SK-N-SH (cell line): ENCODE results near the gene ADAMTS17. TPM values are rescaled to one million over a fixed set of nuclear protein-coding genes. Genes with fewer than 3 reads are reported as not detected.

Experiments used
- CTCF ChIA-PET: fragments of 300-600, 350-600 bp; formaldehyde crosslinking; extraction: SDS; loops from one replicate; lab custom pipeline; 2021; lab: Yijun Ruan, JAX
- POLR2A ChIA-PET: fragments of 350-600 bp; sonication (Branson Sonifier 250); formaldehyde crosslinking; extraction: SDS; loops from one replicate; lab custom pipeline; 2020; ENCODE audit warnings: antibody characterized with exemption, inconsistent platforms; lab: Yijun Ruan, JAX
- DNase-seq: peaks from one replicate; pipeline ENCODE4 v3.0.0; 2012
- H2AFZ ChIP-seq: fragments of 200-600 bp; sonication (generic); 2 replicates; pipeline ENCODE4 v1.8.1; 2016; ENCODE audit warnings: antibody characterized with exemption, mild to moderate bottlenecking, low read depth
- H3F3A ChIP-seq: fragments of 200-600 bp; sonication (generic); replicated peaks from 2 replicates; pipeline ENCODE3; 2016; ENCODE audit warnings: antibody characterized with exemption, mild to moderate bottlenecking; ENCODE audit not compliant: insufficient read depth
- H3K27ac ChIP-seq, 2 experiments: fragments of 200-500 bp in 1 of 2; fragments of 200-600 bp in 1 of 2; sonication (Bioruptor generic) in 1 of 2; sonication (generic), shearing (Covaris generic) in 1 of 2; 2 replicates each; pipeline versions ENCODE4 v1.5.1 to v1.6.1; 2014 to 2016; ENCODE audit warnings: low read depth in 2 of 2, inconsistent platforms in 1 of 2, low read length in 1 of 2, mild to moderate bottlenecking in 1 of 2, mixed read lengths in 1 of 2
- H3K27me3 ChIP-seq: fragments of 200-600 bp; sonication (generic), shearing (Covaris generic); 2 replicates; pipeline ENCODE4 v1.6.1; 2016; ENCODE audit warnings: mixed run types; ENCODE audit not compliant: insufficient read depth
- H3K36me3 ChIP-seq, 2 experiments: fragments of 200-500 bp in 1 of 2; fragments of 200-600 bp in 1 of 2; sonication (Bioruptor generic) in 1 of 2; sonication (generic) in 1 of 2; replicated peaks in 1 of 2; 2 replicates each; pipeline versions ENCODE3 to v1.5.1; 2014 to 2016; ENCODE audit warnings: low read length in 1 of 2, mild to moderate bottlenecking in 1 of 2; ENCODE audit not compliant: insufficient read depth in 2 of 2, control insufficient read depth in 1 of 2
- H3K4me1 ChIP-seq, 2 experiments: fragments of 200-500 bp in 1 of 2; fragments of 200-600 bp in 1 of 2; sonication (Bioruptor generic) in 1 of 2; sonication (generic), shearing (Covaris generic) in 1 of 2; 2 replicates each; pipeline versions ENCODE4 v1.5.1 to v1.6.1; 2014 to 2016; ENCODE audit warnings: low read depth in 1 of 2, low read length in 1 of 2, mixed run types in 1 of 2; ENCODE audit not compliant: insufficient read depth in 2 of 2, control insufficient read depth in 1 of 2
- H3K4me2 ChIP-seq: fragments of 200-600 bp; sonication (generic), shearing (Covaris generic); 2 replicates; pipeline ENCODE4 v1.6.1; 2017; ENCODE audit warnings: mixed run types
- H3K4me3 ChIP-seq, 2 experiments: fragments of 200-500 bp in 1 of 2; fragments of 200-600 bp in 1 of 2; sonication (Bioruptor generic) in 1 of 2; sonication (generic), shearing (Covaris generic) in 1 of 2; 2 replicates each; pipeline versions ENCODE4 v1.5.1 to v1.8.1; 2014 to 2016; ENCODE audit warnings: low read depth in 2 of 2, inconsistent platforms in 1 of 2, low read length in 1 of 2, mild to moderate bottlenecking in 1 of 2, mixed read lengths in 1 of 2, moderate library complexity in 1 of 2
- H3K79me2 ChIP-seq: fragments of 200-600 bp; sonication (generic); 2 replicates; pipeline ENCODE4 v1.8.1; 2017; ENCODE audit warnings: mild to moderate bottlenecking; ENCODE audit not compliant: insufficient read depth
- H3K9ac ChIP-seq: fragments of 200-600 bp; sonication (generic); 2 replicates; pipeline ENCODE4 v1.6.1; 2017; ENCODE audit warnings: mixed run types
- H3K9me2 ChIP-seq: fragments of 200-600 bp; sonication (generic); 2 replicates; pipeline ENCODE4 v1.6.1; 2017; ENCODE audit warnings: mixed run types
- H3K9me3 ChIP-seq: fragments of 200-600 bp; sonication (generic); 2 replicates; pipeline ENCODE4 v1.6.1; 2017; ENCODE audit warnings: mixed run types, mild to moderate bottlenecking, moderate library complexity
- H4K20me1 ChIP-seq: fragments of 200-600 bp; sonication (generic); 2 replicates; pipeline ENCODE4 v1.6.1; 2017; ENCODE audit warnings: mild to moderate bottlenecking, mixed run types; ENCODE audit not compliant: insufficient read depth
- ELF1 ChIP-seq: IDR thresholded peaks from 2 replicates; pipeline ENCODE4 v1.4.0; 2012
- EP300 ChIP-seq, 2 experiments: IDR thresholded peaks; 2 replicates each; pipeline versions ENCODE4 v1.4.0 to v1.6.1; 2012; ENCODE audit warnings: borderline replicate concordance in 1 of 2, low read depth in 1 of 2, low read length in 1 of 2
- FOSL2 ChIP-seq: IDR thresholded peaks from 2 replicates; pipeline ENCODE4 v1.4.0; 2012; ENCODE audit warnings: low read depth, mild to moderate bottlenecking, moderate library complexity, borderline replicate concordance
- GABPA ChIP-seq: IDR thresholded peaks from 2 replicates; pipeline ENCODE4 v1.4.0; 2012; ENCODE audit warnings: low read depth, mild to moderate bottlenecking
- GATA2 ChIP-seq: sonication (generic); formaldehyde crosslinking; IDR thresholded peaks from 2 replicates; pipeline ENCODE4 v1.5.0; 2020; ENCODE audit warnings: mild to moderate bottlenecking, missing genetic modification reagents
- NRF1 ChIP-seq: IDR thresholded peaks from 2 replicates; pipeline ENCODE4 v1.6.1; 2012; ENCODE audit warnings: low read depth, mild to moderate bottlenecking, low read length
- POLR2AphosphoS5 ChIP-seq: IDR thresholded peaks from 2 replicates; pipeline ENCODE4 v1.6.1; 2012; ENCODE audit warnings: low read depth, low read length
- RCOR1 ChIP-seq: fragments of 150-350 bp; IDR thresholded peaks from 2 replicates; pipeline ENCODE4 v1.6.1; 2017; ENCODE audit warnings: antibody characterized with exemption, low read length
- RXRA ChIP-seq: IDR thresholded peaks from 2 replicates; pipeline ENCODE4 v1.4.0; 2012; ENCODE audit warnings: low read depth, mild to moderate bottlenecking, borderline replicate concordance
- SIN3A ChIP-seq: IDR thresholded peaks from 2 replicates; pipeline ENCODE4 v1.6.1; 2012; ENCODE audit warnings: low read depth, mild to moderate bottlenecking, low read length, moderate library complexity, borderline replicate concordance
- SMC3 ChIP-seq: IDR thresholded peaks from 2 replicates; pipeline ENCODE4 v1.6.1; 2012; ENCODE audit warnings: low read depth, low read length, improper control_type of control experiment
- TAF1 ChIP-seq: IDR thresholded peaks from 2 replicates; pipeline ENCODE4 v1.6.1; 2012; ENCODE audit warnings: low read depth, mild to moderate bottlenecking, low read length, moderate library complexity, borderline replicate concordance
- YY1 ChIP-seq: IDR thresholded peaks from 2 replicates; pipeline ENCODE4 v1.4.0; 2012; ENCODE audit warnings: low read depth, mild to moderate bottlenecking
- WGBS: methylation state at CpG from one replicate; pipeline ENCODE4 v1.1.6; 2017; ENCODE audit warnings: low lambda C conversion rate; 5-methylcytosine and 5-hydroxymethylcytosine counted together
- polyA plus RNA-seq, 3 experiments: library from polyadenylated mRNA; depleted of rRNA; stranded (reverse); fragments of >200 nt; gene quantifications; 2 replicates each; pipeline ENCODE4 v1.2.3, GENCODE V29; 2012
- TF ChIP-seq, protein P1 (sequence below): IDR thresholded peaks from 2 replicates; pipeline ENCODE4 v1.6.1; 2012; ENCODE audit warnings: mild to moderate bottlenecking, low read depth, low read length, moderate library complexity
- TF ChIP-seq, protein P2 (sequence below): IDR thresholded peaks from 2 replicates; pipeline ENCODE4 v1.4.0; 2012; ENCODE audit warnings: low read depth, borderline replicate concordance

The ADAMTS17 gene
- polyA plus RNA-seq, 1 of the 3 experiments (the other 2 are of a cell fraction): not detected

- Histone ChIP-seq H2AFZ (no peak overlapping the region), H3K9ac (no peak overlapping the region), H3K27ac (no peak overlapping the region; a peak in 1 of 4 replicates), H3K79me2 (no peaks in the 10 kb centered on the region), H3K4me3 (no peak overlapping the region), H3K27me3 (no peaks in the 10 kb centered on the region), H3K4me1 (peaks cover 0 to 12% of the 10 kb centered on the region in 2 experiments; a peak in 1 of 4 replicates), H3K9me3 (no peaks in the 10 kb centered on the region), H4K20me1 (no peaks in the 10 kb centered on the region), H3F3A (no peaks in the 10 kb centered on the region), H3K4me2 (no peak overlapping the region), H3K36me3 (no peaks in the 10 kb centered on the region), H3K9me2 (no peaks in the 10 kb centered on the region)
- POLR2A ChIA-PET: interaction anchor here (0.8 kb wide), 1 partner anchor 382 kb away, joined by 3 read pairs; no protein-coding TSS in a partner anchor
- TF ChIP-seq EP300 (IDR thresholded peaks at IDR 0.05; ENCODE audit: borderline replicate concordance in 1 of 2, low read depth in 1 of 2, low read length in 1 of 2): no peak
- no peak for TF ChIP-seq RXRA
- TF ChIP-seq POLR2AphosphoS5: no peak
- TF ChIP-seq, protein P1, sequence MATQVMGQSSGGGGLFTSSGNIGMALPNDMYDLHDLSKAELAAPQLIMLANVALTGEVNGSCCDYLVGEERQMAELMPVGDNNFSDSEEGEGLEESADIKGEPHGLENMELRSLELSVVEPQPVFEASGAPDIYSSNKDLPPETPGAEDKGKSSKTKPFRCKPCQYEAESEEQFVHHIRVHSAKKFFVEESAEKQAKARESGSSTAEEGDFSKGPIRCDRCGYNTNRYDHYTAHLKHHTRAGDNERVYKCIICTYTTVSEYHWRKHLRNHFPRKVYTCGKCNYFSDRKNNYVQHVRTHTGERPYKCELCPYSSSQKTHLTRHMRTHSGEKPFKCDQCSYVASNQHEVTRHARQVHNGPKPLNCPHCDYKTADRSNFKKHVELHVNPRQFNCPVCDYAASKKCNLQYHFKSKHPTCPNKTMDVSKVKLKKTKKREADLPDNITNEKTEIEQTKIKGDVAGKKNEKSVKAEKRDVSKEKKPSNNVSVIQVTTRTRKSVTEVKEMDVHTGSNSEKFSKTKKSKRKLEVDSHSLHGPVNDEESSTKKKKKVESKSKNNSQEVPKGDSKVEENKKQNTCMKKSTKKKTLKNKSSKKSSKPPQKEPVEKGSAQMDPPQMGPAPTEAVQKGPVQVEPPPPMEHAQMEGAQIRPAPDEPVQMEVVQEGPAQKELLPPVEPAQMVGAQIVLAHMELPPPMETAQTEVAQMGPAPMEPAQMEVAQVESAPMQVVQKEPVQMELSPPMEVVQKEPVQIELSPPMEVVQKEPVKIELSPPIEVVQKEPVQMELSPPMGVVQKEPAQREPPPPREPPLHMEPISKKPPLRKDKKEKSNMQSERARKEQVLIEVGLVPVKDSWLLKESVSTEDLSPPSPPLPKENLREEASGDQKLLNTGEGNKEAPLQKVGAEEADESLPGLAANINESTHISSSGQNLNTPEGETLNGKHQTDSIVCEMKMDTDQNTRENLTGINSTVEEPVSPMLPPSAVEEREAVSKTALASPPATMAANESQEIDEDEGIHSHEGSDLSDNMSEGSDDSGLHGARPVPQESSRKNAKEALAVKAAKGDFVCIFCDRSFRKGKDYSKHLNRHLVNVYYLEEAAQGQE: no peak
- TF ChIP-seq, protein P2, sequence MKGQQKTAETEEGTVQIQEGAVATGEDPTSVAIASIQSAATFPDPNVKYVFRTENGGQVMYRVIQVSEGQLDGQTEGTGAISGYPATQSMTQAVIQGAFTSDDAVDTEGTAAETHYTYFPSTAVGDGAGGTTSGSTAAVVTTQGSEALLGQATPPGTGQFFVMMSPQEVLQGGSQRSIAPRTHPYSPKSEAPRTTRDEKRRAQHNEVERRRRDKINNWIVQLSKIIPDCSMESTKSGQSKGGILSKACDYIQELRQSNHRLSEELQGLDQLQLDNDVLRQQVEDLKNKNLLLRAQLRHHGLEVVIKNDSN: no peak
- TF ChIP-seq YY1: no peak
- TF ChIP-seq RCOR1: no peak
- no peak for TF ChIP-seq GATA2 (CRISPR knock-in tag)
- TF ChIP-seq ELF1: no peak
- TF ChIP-seq SMC3: no peak
- no peak for TF ChIP-seq SIN3A
- no peak for TF ChIP-seq GABPA
- TF ChIP-seq NRF1: no peak
- no peak for TF ChIP-seq FOSL2
- TF ChIP-seq TAF1: no peak
- DNase-seq: peak; percentile 41
- CTCF ChIA-PET: interaction anchor here (0.6 to 3.2 kb wide), 6 partner anchors 17 to 100 kb away, joined by 3 to 10 read pairs (median 3); partner anchors contain the start of gene ADAMTS17
- 70% methylated on average over 14 of the region's 15 CpGs for WGBS
Measured at GRCh38 chr15:100311154-100311625, 30.6 kb downstream of the ADAMTS17 start.
